AG10803 (cell line): ENCODE data around the gene CREB3.

Experiments used
- DNase-seq: peaks from one replicate; pipeline ENCODE4 v3.0.0; 2010; ENCODE audit warnings: low read depth
- H3K4me3 ChIP-seq: 2 replicates; pipeline ENCODE4 v1.5.1; 2011; ENCODE audit warnings: mild to moderate bottlenecking, low read length, control low read depth
- TF ChIP-seq, protein P1 (sequence below): conservative IDR thresholded peaks from 2 replicates; pipeline ENCODE4 v1.5.1; 2011; ENCODE audit warnings: mild to moderate bottlenecking, low read length, control low read depth, inconsistent platforms

CREB3 gene, protein sequence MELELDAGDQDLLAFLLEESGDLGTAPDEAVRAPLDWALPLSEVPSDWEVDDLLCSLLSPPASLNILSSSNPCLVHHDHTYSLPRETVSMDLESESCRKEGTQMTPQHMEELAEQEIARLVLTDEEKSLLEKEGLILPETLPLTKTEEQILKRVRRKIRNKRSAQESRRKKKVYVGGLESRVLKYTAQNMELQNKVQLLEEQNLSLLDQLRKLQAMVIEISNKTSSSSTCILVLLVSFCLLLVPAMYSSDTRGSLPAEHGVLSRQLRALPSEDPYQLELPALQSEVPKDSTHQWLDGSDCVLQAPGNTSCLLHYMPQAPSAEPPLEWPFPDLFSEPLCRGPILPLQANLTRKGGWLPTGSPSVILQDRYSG

DNA sequence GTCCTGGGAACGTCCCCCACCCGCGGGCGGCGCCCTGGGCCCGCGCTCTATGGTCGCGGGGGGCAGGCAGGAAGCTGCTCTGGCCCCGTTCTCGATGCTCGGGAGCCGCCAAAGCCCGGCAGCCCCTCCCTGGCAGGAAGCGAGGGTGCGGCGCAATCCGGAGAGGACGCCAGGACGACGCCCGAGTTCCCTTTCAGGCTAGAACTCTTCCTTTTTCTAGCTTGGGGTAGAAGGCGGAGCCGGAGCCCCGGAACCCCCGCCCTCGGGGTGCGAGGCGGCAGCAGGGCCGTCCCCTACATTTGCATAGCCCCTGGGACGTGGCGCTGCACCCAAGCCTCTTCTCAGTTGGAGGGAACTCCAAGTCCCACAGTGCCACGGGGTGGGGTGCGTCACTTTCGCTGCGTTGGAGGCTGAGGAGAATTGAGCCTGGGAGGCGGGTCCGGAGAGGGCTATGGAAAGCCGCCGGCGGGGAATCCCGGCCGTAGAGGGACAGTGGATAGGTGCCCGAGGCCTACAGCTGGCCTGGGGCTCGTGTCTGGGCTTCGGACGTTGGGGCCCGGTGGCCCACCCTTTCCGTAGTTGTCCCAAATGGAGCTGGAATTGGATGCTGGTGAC is at the start of gene CREB3, which contains the start of gene TLN1:
TSS of gene CREB3 (plus strand) at position 482 of the 615 bp plus-strand sequence. CDS start at position 589, 107 bp downstream.
TSS of gene TLN1 (minus strand) at position 11 of the 615 bp plus-strand sequence. CDS start 6,501 bp downstream, outside the sequence.
- H3K4me3 ChIP-seq: peak within 1 kb of the TSS; percentile 97
- TF ChIP-seq, protein P1, sequence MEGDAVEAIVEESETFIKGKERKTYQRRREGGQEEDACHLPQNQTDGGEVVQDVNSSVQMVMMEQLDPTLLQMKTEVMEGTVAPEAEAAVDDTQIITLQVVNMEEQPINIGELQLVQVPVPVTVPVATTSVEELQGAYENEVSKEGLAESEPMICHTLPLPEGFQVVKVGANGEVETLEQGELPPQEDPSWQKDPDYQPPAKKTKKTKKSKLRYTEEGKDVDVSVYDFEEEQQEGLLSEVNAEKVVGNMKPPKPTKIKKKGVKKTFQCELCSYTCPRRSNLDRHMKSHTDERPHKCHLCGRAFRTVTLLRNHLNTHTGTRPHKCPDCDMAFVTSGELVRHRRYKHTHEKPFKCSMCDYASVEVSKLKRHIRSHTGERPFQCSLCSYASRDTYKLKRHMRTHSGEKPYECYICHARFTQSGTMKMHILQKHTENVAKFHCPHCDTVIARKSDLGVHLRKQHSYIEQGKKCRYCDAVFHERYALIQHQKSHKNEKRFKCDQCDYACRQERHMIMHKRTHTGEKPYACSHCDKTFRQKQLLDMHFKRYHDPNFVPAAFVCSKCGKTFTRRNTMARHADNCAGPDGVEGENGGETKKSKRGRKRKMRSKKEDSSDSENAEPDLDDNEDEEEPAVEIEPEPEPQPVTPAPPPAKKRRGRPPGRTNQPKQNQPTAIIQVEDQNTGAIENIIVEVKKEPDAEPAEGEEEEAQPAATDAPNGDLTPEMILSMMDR: no peak
- DNase-seq: peak; percentile 99

DNA sequence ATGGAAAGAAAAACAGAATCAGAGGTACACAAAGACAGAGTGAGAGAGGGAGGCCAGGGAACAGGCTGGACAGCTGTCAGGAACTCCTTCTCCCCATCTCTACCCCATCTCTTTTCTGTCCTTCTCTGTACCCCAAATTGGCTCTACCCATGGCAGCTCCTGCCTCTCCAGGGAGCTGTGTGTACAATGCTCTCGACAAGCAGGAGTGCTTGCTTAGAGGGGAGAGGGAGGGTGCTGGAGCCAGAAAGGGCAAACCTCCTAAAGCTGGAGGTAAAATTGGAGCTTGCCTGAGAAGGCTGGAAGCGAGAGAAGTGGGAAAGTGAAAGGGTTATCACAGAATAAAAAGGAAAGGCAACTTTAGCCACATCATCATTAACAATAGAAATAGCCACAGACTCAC is 49.1 kb upstream of the CREB3 start:
- TF ChIP-seq, protein P1: no peak
- DNase-seq: no peak
- no peak overlapping the region for H3K4me3 ChIP-seq

DNA sequence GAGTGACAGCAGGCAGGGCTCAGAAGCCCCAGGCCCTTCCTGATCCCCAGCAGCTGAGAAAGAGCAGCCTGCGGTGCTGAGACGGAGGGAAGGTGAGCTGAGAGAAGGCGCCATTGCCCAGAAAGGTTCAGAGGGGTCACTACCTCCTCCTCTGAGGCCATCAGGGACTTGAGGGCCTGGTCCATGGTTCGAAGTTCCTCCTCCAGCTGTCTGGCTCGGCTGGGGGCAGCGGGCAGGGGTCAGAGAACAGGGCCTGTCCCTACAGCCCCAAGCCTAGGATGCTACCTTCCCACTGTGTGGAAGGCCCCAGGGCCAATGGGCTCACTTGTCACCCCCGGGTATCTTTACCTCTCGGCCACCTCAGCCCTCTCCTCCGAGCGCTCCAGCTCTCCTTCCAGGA is 47.5 kb upstream of the CREB3 start:
- TF ChIP-seq, protein P1: no peak
- no peak for DNase-seq
- peak overlapping the region; percentile 12; the same call in 1 of the 2 replicates for H3K4me3 ChIP-seq

DNA sequence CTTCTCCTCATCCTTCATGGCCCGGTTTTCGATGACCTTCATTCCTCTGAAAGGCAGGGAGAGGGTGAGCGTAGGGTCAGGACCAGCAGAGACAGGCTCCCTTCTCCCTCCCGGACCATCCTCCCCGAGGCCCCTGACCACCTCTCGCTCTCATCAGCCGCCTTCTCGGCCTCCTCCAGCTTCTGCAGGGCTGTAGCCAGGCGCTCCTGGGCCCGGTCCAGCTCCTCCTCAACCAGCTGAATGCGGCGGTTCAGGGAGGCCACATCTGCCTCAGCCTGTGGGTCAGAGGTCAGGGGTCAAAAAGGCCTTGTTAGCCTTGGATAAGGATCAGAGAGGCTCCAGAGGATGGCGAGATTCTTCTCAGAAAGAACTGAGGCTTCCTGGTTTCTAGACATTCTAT is 47.0 kb upstream of the CREB3 start:
- no peak for DNase-seq
- TF ChIP-seq, protein P1: no peak
- H3K4me3 ChIP-seq: peak overlapping the region; percentile 20

DNA sequence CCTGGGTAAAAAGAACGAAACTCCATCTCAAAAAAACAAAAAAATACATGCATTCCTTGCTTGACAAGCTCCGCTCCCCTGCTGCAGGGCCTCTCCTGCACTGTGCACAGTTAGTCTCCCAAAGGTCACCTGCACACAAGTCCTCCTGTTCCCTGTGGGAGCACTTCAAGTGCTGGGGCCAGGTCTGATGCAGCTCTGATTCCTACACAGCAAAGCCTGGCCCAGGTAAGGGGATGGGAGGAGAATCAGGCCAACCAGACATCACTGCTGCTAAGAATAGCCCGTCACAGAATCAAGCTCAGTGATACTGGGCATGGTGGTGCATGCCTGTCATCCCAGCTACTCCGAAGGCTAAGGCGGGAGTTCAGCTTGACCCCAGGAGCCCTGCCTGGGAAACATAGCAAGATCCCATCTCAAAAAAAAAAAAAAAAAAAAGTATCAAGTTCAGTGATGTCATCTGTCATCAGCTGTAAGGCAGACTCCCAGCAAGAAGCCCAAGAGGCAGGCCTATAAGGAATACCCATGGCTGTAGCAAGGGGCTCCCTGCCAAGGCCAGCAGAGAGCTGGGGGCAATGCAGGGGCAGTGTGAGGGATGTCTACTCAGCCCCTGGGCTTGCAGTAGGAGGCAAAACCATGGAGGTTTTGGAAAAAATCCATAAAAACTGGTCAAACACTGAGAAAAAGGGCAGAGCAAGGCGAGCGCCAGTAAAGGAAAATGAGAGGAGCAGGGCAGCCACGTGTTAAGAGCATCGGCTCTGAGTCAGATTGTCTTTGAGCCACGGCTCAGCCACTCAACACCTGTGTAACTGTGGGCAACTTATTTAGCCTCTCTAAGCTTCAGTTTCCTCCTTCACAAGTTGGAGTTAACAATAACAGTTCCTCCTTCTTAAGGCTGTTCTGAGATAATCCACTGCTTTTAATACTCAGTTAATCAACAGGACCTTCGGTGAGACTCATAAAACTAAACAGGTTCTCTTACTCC is 46.0 kb upstream of the CREB3 start:
- TF ChIP-seq, protein P1: no peak

DNA sequence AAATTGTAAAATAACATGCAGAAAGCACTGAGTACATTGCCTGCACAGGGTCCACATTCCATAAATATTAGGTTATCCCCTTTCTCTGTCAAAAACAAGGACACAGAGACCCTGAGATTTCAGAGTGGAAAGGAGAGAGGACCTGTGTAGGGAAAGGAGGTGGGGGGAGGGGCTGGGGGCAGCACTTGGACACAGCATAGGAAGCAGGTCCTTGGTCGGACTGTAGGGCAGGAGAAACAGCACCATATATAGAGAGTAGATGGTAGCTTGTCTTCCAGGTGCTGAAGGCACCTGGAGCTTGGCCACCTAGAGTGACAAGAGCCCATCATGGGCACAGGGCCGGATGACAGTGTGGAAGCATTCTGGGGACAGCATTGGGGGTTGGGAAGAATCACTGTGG is 45.2 kb upstream of the CREB3 start:
- peak overlapping the region; percentile 97 for H3K4me3 ChIP-seq
- no peak for DNase-seq
- TF ChIP-seq, protein P1: no peak

More for the DNA sequence above, 46.0 kb upstream of the CREB3 start:
- H3K4me3 ChIP-seq: peak overlapping the region; percentile 97
- no peak for DNase-seq
